Measurements from ENCODE around the gene PLA2G2D.

The PLA2G2D gene

GRCh38 chr1:20083178-20083944 is 36.0 kb downstream of the PLA2G2D start:
- no peak for DNase-seq

DNA sequence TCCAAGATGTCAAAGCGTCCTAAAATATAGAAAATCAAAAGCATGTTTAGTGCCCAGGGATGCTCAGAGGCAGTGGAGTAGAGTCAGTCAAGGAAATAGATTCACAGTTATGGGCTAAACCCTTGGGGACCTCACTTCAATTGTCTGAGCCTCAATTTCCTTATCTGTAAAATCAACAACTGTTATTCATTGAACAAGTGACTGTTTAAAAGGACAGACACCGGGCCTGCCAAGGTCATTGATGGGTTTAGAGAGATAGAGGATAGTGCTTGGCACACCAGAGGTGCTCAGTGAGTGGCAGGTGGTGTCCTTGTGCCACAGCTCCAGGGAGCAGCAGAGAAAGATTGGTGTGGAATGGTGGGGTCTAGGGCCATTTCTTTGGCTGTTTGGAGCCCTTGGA is 36.6 kb downstream of the PLA2G2D start:
- DNase-seq: no peak

DNA sequence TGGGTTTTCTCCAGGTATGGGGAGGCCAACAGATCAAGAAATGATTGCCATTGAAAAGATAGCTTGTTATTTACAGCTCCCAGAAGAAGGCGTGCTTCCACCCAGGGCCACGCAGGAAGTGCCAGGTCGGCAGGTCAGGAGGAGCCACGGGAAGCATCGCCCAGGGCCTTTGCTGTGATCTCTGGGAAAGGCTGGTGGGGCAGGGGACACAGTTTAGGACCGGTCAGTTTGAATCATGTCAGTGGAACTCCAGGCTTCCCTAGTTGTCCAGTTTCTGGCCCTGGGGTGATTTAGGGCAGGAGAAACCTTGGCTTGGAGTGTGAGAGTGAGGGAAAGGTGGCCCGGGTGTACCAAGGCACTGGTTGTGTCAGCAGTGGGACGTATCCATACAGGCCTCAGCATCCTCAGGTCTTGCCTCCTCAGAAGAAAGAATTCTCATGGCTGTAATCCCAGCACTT is 38.0 kb downstream of the PLA2G2D start:
- DNase-seq: no peak

DNA sequence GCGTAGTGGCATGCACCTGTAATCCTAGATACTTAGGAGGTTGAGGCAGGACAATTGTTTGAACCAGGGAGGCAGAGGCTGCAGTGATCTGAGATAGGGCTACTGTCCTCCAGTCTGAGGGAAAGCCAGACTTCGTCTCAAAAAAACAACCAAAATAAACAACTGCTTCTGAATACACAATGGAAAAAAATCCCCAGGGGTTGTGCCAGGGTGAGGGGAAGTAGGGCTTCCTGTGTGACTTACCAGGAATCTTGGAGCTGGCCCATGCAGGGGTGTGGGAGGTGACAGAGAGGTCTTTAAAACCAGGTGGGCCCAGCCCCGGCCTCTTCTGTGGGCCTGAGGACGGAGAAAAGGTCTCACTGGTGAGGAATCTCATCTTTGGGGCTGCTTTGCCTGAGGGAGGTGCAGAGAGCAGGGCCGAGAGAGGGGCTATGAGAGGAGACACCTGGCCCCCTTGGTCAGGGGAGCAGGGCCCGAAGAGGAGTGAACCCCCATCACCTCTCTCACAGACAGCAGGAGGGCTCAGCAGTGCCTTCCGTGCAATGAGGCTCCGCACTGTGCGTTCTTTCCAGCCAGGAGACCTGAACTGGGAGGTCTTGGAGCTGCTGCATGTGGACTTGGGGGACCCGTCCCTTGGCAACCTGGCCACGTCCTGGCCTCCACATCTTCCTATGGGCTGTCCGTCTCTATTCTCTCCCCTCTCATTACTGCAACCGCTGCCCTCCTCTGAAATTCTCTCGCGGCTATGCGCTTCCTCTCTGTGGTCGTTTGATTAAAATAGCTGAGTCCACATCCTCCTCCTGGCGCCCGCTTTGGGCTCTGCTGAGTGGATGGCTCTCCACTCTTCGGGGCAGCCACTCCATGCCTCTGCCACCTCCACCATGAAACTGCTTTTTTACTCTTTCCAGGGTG is 38.6 kb downstream of the PLA2G2D start:
- DNase-seq: no peak

GRCh38 chr1:20079661-20080305 is 39.6 kb downstream of the PLA2G2D start:
- DNase-seq: no peak

DNA sequence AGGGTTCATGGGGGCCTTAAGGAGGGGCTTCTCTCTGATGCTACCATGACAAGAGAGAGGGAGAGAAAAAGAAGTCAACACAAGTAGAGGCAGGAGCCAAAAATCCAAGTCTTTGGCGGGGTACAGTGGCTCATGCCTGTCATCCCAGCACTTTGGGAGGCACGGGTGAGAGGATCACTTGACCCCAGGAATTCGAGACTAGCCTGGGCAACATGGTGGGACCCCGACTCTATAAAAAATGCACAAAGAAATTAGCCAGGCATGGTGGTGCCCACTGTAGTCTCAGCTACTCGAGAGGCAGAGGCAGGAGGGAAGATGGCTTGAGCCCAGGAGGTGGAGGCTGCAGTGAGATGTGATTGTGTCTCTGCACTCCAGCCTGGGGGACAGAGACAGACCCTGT is 40.6 kb downstream of the PLA2G2D start:
- DNase-seq: no peak

- DNase-seq: no peak
These were observed 41.1 kb downstream of the PLA2G2D start for GRCh38 chr1:20078171-20078651.

DNA sequence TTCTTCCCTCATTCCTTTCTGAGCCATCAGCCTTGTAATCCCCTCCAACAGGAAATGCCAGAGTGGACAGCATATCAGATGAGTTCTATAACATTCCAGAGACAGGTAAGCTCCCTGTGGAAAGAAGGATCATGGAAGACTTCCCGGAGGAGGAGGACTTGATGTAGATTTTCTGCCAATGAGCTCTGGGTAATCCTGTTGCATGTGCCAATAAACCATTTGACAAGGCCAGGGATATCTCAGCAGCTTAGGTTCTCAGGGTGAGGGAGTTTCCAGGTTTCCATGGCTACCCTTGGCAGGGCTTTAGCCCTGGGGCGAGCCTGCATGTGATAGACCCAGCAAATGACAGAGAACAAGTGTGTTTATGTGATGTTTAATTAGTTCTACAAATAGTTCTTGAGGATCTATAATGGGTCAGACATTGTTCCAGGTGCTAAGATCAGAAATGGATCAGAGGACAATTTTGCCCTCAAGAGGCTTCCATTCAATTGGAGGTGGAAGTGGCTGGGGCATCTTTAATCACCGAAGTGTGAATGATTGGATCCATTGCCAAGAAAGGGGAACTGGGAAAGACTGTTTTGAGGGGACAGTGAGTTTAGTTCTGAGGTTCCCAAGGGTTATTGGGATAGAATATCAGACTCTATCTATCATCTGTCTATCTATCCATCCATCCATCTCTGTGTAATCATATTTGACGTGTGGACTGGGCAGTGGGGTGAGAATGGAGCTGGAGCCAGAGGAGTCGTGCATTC is 42.5 kb downstream of the PLA2G2D start:
- DNase-seq: no peak

GRCh38 chr1:20076223-20076622 is 43.1 kb downstream of the PLA2G2D start:
- DNase-seq: no peak

DNA sequence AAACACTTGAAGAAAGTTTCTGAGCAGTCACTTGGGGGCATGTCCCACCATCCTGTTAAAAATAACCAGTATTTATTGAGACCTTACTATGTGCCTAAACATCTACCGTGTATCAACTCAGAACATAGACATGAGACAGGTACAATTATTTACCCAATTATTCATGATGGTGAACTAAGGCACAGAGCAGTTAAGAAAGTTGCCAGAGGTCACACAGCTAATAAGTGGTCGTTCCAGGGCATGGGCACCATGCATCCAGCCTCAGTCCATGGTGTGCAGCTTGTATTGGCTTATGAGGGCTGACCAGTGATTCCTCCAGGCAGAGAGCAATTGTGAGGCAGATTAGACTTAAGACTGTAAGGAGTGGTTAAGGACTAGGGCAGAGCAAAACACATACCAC is 44.0 kb downstream of the PLA2G2D start:
- no peak for DNase-seq

DNA sequence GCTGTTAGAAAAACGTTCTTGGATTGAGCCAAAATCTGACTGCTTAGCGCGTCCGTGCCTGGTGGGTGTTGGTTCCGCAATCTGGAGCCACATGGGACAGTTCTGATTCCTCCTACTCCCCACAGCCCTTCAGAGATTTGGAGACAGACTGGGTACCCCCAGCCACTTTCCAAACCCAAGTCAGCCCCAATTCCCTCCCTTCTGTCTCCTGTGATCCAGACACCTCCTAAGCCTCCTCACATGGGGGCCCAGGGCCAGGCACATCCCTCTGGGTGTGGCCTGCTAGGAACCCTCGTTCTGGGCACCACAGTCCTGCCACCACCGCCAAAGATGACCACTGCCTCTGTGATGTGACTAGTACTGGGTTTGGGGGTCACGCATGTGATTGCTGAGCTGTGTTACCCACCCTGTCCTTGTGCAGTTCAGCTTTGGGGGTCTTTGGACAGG is 44.6 kb downstream of the PLA2G2D start:
- no peak for DNase-seq

GRCh38 chr1:20074055-20074724 is 45.1 kb downstream of the PLA2G2D start:
- no peak for DNase-seq

GRCh38 chr1:20073256-20073655 is 46.1 kb downstream of the PLA2G2D start:
- no peak for DNase-seq

DNA sequence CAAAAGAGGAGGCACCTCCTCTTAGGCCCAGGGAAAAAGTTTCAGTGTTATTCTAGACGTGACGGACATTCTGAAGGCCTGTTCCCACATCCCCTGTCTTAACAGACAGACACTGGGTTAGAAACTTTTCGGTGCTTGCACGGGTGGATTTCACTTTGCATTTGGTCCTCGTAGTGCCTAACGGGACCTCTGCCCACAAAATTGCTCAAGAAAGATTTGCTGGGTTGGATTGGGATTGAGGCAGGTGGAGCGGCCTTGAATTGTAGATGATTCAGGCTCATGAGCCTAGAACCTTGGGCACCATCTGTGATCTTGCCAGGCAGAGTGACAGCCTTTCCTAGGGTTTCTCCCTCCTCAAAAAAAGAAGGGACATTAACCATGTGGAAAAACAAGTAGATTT is 46.6 kb downstream of the PLA2G2D start:
- no peak for DNase-seq

DNA sequence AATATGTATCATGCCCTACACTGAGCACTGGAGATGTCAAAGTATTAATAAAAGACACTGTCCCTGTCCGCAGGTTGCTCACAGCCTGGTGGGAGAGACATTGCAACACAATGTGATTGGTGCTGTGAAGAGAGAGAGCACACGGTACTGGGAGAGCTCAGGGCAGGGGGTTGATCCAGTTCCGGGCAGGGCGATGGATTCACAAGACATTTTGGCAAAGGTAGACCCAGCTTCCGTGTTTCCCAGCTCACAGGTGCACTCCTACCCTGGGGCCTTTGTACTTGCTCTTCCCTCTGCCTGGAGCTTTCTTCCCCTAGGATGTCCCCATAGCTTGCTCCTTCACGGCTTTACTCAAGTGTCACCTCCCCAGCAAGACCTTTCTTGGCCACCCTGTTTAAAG is 47.9 kb downstream of the PLA2G2D start:
- no peak for DNase-seq

DNA sequence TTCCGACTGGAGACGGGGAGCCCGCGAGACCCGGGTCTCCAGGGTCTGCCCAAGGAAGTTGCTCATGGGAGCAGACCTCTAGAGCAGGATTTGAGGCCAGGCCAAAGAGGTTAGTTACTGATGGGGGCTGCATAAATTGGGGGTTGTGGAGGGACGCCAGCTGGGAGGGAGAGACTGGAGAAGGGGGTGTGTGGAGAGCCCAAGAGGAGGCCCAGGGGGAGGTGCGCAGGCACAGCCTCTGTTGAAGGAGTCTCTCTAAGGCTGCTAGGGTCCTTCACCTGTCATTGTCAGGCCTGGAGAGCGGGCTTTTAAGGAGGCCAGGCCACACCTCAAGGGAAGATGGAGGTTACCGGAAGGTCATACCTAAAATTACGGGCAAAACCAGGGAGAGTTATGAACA is 49.0 kb downstream of the PLA2G2D start:
- no peak for DNase-seq

- no peak for DNase-seq
These were observed 49.5 kb downstream of the PLA2G2D start, which contains the start of gene PLA2G5 for GRCh38 chr1:20069874-20070273. Gene PLA2G5 (plus strand): TSS chr1:20070194. CDS start chr1:20084831, 14,637 bp downstream.

DNA sequence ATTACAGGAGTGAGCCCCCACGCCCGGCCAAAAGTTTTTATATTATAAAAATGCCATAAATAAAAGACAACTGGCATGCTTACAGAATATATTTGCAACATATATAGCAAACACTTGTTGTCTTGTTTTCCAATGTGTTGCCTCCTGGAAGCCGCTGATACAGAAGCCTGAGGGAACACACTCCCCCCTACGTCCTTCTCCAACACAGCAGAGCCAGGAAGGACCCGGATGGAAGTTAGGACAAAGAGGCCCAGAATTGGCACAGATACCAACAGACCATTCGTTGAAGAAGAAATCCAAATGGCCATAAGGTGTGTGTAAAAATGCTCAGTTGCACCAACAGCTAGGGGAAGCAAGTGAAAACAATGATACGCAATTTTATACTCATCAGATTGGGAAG is 50.6 kb downstream of the PLA2G2D start:
- DNase-seq: no peak

DNA sequence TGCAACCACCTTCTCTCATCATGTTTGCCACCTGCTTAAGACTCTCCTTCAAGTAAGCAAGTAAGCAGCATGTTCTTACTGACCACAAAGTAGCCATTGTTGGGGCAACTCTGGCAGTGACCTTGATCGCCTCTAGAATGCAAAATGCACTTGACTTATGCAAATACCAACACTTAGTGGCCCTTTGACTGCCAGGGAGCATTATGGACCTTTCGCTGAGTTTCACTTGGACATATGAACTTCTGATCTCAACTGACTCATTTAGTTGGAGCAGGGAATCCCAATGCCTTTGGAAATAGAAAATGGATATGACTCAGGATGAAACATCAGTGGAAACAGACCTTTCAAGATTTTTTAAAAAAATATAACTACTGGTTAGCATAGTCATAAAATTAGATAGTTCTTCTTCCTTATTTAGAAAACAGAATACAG is 55.5 kb downstream of the PLA2G2D start:
- DNase-seq: no peak
